A549 treated with GW870086 at 1 μM for 4 hours (cell line): ENCODE measurements around the gene SOHLH2. TPM values are rescaled to one million over a fixed set of nuclear protein-coding genes. Genes with fewer than 3 reads are reported as not detected.

ENCODE experiments used
- total RNA-seq: library from RNA; stranded (reverse); fragments of 200-300 nt; extraction: Qiagen RNA extraction; gene quantifications from 5 replicates; pipeline ENCODE4 v1.2.3, GENCODE V29; 2022; ENCODE audit warnings: low read depth

Gene SOHLH2, protein sequence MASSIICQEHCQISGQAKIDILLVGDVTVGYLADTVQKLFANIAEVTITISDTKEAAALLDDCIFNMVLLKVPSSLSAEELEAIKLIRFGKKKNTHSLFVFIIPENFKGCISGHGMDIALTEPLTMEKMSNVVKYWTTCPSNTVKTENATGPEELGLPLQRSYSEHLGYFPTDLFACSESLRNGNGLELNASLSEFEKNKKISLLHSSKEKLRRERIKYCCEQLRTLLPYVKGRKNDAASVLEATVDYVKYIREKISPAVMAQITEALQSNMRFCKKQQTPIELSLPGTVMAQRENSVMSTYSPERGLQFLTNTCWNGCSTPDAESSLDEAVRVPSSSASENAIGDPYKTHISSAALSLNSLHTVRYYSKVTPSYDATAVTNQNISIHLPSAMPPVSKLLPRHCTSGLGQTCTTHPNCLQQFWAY
- not detected in 5 replicates for total RNA-seq

GRCh38 chr13:36214163-36214921, at the start of gene SOHLH2:
SOHLH2 (minus strand) TSS chr13:36214556; CDS start chr13:36214526, 30 bp downstream.

GRCh38 chr13:36131222-36131930, 83.0 kb downstream of the SOHLH2 start, which contains the start of gene DCLK1:
DCLK1 (minus strand) TSS chr13:36131382.

Other genes starting within 250 kb of the SOHLH2 start
- 0.51 to 1.0 TPM (median 0.80 TPM) in 5 replicates for gene DCLK1, start 83.2 kb downstream of the SOHLH2 start, total RNA-seq
- 0.28 to 0.74 TPM (median 0.33 TPM) in 4 of 5 replicates, not detected in the other for gene CCDC169, start 83.3 kb upstream of the SOHLH2 start, total RNA-seq
- gene SPART, start 131.8 kb upstream of the SOHLH2 start, total RNA-seq: 20.0 to 27.0 TPM (median 22.1 TPM) in 5 replicates
- 0.25 to 0.54 TPM (median 0.38 TPM) in 5 replicates for gene CCNA1, start 217.9 kb upstream of the SOHLH2 start, total RNA-seq